ENCODE data around the gene PRPF38A. TPM values are rescaled to one million over a fixed set of nuclear protein-coding genes. Genes with fewer than 3 reads are reported as not detected.

Gene PRPF38A
- total RNA-seq, 1 experiment from 2014 or later = 62.4 TPM

DNA sequence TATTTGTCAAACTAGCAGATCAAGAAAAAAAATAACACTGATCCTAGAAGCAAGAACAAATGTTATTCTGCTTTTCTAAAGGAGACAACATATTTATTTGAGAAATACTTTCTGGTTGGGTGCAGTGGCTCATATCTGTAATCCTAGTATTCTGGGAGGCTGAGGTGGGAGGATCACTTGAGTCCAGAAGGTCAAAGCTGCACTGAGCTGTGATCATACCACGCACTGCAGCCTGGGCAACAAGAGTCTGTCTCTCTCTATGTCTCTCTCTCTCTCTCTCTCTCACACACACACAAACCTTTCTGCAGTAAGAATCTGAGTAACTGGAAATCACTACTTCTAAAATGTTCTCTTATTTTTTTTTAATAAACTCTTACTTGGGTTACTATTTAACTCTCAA, 31.2 kb downstream of the PRPF38A start:
- no peak overlapping the region for H3K4me3 Mint-ChIP-seq
- H3K27ac Mint-ChIP-seq = peak overlapping the region; percentile 71
- no peaks in the 10 kb centered on the region for H3K27me3 Mint-ChIP-seq (ENCODE audit: low read depth)
- POLR2A ChIA-PET = interaction anchor here (0.6 kb wide), 1 partner anchor 287 kb away, joined by 3 read pairs; no protein-coding TSS in a partner anchor
- peaks cover 11% of the 10 kb centered on the region for H3K4me1 Mint-ChIP-seq
- CTCF ChIA-PET = no interaction called here
- peaks cover 43% of the 10 kb centered on the region for H3K36me3 Mint-ChIP-seq
- no peaks in the 10 kb centered on the region for H3K9me3 Mint-ChIP-seq
- no peak for TF ChIP-seq CREB1 (CRISPR knock-in tag; IDR thresholded peaks at IDR 0.05)
- DNase-seq (ENCODE audit: low spot score) (no peak), ATAC-seq (no peak)

DNA sequence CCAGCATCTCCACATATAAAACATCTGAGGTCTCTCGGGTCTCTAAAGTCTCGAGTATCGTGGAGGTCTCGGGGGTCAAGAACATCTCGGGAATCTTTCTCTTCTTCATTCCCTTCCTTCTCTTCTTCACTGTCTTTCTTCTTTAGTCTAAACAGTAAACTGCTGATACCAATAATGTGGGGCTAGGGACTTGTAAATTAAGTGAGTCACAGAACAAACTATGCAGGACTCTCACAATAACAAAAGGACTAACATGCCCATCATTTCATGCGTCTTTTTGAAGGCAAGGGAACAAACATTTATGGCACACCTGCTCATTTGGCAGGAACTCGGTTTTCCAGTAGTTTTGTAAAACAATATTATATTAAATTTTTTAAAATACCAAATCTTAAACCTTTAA, 32.4 kb downstream of the PRPF38A start:
- H3K9me3 Mint-ChIP-seq = no peaks in the 10 kb centered on the region
- ATAC-seq (no peak), DNase-seq (ENCODE audit: low spot score) (no peak)
- H3K27me3 Mint-ChIP-seq (ENCODE audit: low read depth) = no peaks in the 10 kb centered on the region
- POLR2A ChIA-PET = no interaction called here
- H3K36me3 Mint-ChIP-seq = peaks cover 40% of the 10 kb centered on the region
- peaks cover 11% of the 10 kb centered on the region for H3K4me1 Mint-ChIP-seq
- peak overlapping the region; percentile 94 for H3K27ac Mint-ChIP-seq
- CTCF ChIA-PET = no interaction called here
- H3K4me3 Mint-ChIP-seq = no peak overlapping the region
- TF ChIP-seq, protein P1, sequence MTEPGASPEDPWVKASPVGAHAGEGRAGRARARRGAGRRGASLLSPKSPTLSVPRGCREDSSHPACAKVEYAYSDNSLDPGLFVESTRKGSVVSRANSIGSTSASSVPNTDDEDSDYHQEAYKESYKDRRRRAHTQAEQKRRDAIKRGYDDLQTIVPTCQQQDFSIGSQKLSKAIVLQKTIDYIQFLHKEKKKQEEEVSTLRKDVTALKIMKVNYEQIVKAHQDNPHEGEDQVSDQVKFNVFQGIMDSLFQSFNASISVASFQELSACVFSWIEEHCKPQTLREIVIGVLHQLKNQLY (CRISPR knock-in tag; IDR thresholded peaks at IDR 0.05) = no peak
- TF ChIP-seq MXD4 (CRISPR knock-in tag; IDR thresholded peaks at IDR 0.05; ENCODE audit: borderline replicate concordance) = no peak
- TF ChIP-seq TP53 (CRISPR knock-in tag; IDR thresholded peaks at IDR 0.05) = no peak
- no peak for TF ChIP-seq ZNF416 (CRISPR knock-in tag; IDR thresholded peaks at IDR 0.05)

DNA sequence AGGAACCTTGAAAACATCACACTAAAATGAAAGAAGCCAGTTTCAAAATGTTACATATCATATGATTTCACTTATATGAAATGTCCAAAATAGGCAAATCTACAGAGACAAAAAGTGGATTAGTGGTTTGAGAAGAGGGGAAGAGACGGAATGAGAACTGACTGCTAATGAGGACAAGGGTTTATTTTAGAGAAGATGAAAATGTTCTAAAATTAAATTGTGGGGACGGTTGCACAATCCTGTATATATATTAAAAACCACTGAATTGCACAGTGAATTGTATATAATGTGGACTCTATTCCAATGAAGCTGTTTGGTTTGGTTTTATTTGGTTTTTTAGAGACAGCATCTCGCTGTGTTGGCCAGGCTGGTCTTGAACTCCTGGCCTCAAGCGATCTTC, 35.6 kb downstream of the PRPF38A start:
- ATAC-seq = no peak
- no peaks in the 10 kb centered on the region for H3K27me3 Mint-ChIP-seq (ENCODE audit: low read depth)
- no peak overlapping the region for H3K27ac Mint-ChIP-seq
- no peaks in the 10 kb centered on the region for H3K9me3 Mint-ChIP-seq
- TF ChIP-seq ATF1 (CRISPR knock-in tag; IDR thresholded peaks at IDR 0.05) (no peak), GRHL2 (CRISPR knock-in tag; IDR thresholded peaks at IDR 0.05; ENCODE audit: insufficient replicate concordance, severe bottlenecking) (no peak), FOXJ3 (CRISPR knock-in tag; IDR thresholded peaks at IDR 0.05; ENCODE audit: borderline replicate concordance) (no peak), ESRRA (CRISPR knock-in tag; IDR thresholded peaks at IDR 0.05; ENCODE audit: borderline replicate concordance) (no peak), NR3C1 (CRISPR knock-in tag; conservative IDR thresholded peaks at IDR 0.05; ENCODE audit: low read depth) (no peak), SOX15 (CRISPR knock-in tag; IDR thresholded peaks at IDR 0.05) (no peak), RORB (CRISPR knock-in tag; IDR thresholded peaks at IDR 0.05) (no peak), GTF2I (CRISPR knock-in tag; conservative IDR thresholded peaks at IDR 0.05) (no peak)
- TF ChIP-seq, protein P2, sequence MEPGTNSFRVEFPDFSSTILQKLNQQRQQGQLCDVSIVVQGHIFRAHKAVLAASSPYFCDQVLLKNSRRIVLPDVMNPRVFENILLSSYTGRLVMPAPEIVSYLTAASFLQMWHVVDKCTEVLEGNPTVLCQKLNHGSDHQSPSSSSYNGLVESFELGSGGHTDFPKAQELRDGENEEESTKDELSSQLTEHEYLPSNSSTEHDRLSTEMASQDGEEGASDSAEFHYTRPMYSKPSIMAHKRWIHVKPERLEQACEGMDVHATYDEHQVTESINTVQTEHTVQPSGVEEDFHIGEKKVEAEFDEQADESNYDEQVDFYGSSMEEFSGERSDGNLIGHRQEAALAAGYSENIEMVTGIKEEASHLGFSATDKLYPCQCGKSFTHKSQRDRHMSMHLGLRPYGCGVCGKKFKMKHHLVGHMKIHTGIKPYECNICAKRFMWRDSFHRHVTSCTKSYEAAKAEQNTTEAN (CRISPR knock-in tag; IDR thresholded peaks at IDR 0.05) = no peak
- TF ChIP-seq, protein P3, sequence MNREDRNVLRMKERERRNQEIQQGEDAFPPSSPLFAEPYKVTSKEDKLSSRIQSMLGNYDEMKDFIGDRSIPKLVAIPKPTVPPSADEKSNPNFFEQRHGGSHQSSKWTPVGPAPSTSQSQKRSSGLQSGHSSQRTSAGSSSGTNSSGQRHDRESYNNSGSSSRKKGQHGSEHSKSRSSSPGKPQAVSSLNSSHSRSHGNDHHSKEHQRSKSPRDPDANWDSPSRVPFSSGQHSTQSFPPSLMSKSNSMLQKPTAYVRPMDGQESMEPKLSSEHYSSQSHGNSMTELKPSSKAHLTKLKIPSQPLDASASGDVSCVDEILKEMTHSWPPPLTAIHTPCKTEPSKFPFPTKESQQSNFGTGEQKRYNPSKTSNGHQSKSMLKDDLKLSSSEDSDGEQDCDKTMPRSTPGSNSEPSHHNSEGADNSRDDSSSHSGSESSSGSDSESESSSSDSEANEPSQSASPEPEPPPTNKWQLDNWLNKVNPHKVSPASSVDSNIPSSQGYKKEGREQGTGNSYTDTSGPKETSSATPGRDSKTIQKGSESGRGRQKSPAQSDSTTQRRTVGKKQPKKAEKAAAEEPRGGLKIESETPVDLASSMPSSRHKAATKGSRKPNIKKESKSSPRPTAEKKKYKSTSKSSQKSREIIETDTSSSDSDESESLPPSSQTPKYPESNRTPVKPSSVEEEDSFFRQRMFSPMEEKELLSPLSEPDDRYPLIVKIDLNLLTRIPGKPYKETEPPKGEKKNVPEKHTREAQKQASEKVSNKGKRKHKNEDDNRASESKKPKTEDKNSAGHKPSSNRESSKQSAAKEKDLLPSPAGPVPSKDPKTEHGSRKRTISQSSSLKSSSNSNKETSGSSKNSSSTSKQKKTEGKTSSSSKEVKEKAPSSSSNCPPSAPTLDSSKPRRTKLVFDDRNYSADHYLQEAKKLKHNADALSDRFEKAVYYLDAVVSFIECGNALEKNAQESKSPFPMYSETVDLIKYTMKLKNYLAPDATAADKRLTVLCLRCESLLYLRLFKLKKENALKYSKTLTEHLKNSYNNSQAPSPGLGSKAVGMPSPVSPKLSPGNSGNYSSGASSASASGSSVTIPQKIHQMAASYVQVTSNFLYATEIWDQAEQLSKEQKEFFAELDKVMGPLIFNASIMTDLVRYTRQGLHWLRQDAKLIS (CRISPR knock-in tag; IDR thresholded peaks at IDR 0.05; ENCODE audit: borderline replicate concordance) = no peak
- peaks cover 11% of the 10 kb centered on the region for H3K4me1 Mint-ChIP-seq
- no peak for DNase-seq (ENCODE audit: low spot score)
- peaks cover 36% of the 10 kb centered on the region for H3K36me3 Mint-ChIP-seq
- CTCF ChIA-PET = no interaction called here
- POLR2A ChIA-PET = no interaction called here
- no peak overlapping the region for H3K4me3 Mint-ChIP-seq

DNA sequence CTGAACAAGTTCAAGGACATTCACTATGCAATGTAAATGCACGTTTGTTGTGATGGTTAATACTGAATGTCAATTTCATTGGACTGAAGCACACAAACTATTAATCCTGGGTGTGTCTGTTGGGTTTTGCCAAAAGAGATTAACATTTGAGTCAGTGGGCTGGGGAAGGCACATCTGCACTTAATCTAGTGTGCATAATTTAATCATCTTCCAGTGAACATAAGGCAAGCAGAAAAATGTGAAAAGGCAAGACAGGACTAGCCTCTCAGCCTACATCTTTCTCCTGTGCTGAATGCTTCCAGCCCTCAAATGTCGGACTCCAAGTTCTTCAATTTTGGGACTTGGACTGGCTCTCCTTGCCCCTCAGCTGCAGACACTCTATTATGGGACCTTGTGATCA, 40.1 kb downstream of the PRPF38A start:
- ChIA-PET POLR2A (no interaction called here), CTCF (no interaction called here)
- no peak for DNase-seq (ENCODE audit: low spot score)
- H3K27me3 Mint-ChIP-seq (ENCODE audit: low read depth) = no peaks in the 10 kb centered on the region
- no peak overlapping the region for H3K4me3 Mint-ChIP-seq
- no peaks in the 10 kb centered on the region for H3K4me1 Mint-ChIP-seq
- no peak for ATAC-seq
- no peaks in the 10 kb centered on the region for H3K9me3 Mint-ChIP-seq
- peaks cover 34% of the 10 kb centered on the region for H3K36me3 Mint-ChIP-seq
- TF ChIP-seq, protein P4, sequence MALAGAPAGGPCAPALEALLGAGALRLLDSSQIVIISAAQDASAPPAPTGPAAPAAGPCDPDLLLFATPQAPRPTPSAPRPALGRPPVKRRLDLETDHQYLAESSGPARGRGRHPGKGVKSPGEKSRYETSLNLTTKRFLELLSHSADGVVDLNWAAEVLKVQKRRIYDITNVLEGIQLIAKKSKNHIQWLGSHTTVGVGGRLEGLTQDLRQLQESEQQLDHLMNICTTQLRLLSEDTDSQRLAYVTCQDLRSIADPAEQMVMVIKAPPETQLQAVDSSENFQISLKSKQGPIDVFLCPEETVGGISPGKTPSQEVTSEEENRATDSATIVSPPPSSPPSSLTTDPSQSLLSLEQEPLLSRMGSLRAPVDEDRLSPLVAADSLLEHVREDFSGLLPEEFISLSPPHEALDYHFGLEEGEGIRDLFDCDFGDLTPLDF (CRISPR knock-in tag; IDR thresholded peaks at IDR 0.05) = no peak
- H3K27ac Mint-ChIP-seq = peak overlapping the region; percentile 65; the same call in 1 of the 2 replicates
